T-cell (primary cell): ENCODE results near the gene C20orf141. TPM values are rescaled to one million over a fixed set of nuclear protein-coding genes. Genes with fewer than 3 reads are reported as not detected.

Experiments used
- ATAC-seq, 4 experiments: fragments of 200-7000 bp in 3 of 4; fragments of 150-1000 bp in 1 of 4; cut with Tn5 transposase; replicated peaks in 1 of 4; 1 replicate in 3 of 4; 2 replicates in 1 of 4; pipeline ENCODE4 v1.10.0; 2021; ENCODE audit warnings: moderate library complexity in 3 of 4, mild to moderate bottlenecking in 2 of 4, moderate number of reproducible peaks in 1 of 4
- CTCF ChIA-PET, 2 donors: fragments of 300-600 bp; sonication (Branson Sonifier 250); formaldehyde crosslinking; loops; one replicate each; lab custom pipeline; 2022; ENCODE audit warnings: antibody characterized with exemption in 2 of 2; lab: Charles Lee
- POLR2A ChIA-PET, 2 donors: fragments of 300-600 bp; sonication (Branson Sonifier 250); formaldehyde crosslinking; loops; one replicate each; lab custom pipeline; 2022; ENCODE audit warnings: antibody characterized with exemption in 2 of 2; lab: Charles Lee
- DNase-seq, 35 experiments: peaks; one replicate each; pipeline versions ENCODE4 v3.0.0 to v3.0.0-alpha.2; 2013 to 2023
- H3K27ac ChIP-seq: one replicate; pipeline ENCODE4 v1.5.1; 2013; ENCODE audit warnings: low read length
- H3K27me3 ChIP-seq, 2 experiments: replicated peaks in 1 of 2; 1 replicate in 1 of 2; 2 replicates in 1 of 2; pipeline versions ENCODE4 v1.6.1 to v1.7.0; 2013; ENCODE audit warnings: low read length in 1 of 2, mixed read lengths in 1 of 2; ENCODE audit not compliant: control insufficient read depth in 2 of 2, insufficient read depth in 2 of 2; ENCODE audit errors: extremely low read depth in 1 of 2
- H3K36me3 ChIP-seq, 2 donors: 1 replicate in 1 of 2; 2 replicates in 1 of 2; pipeline versions ENCODE4 v1.6.1 to v1.7.0; 2013; ENCODE audit warnings: low read length in 1 of 2; ENCODE audit not compliant: control insufficient read depth in 2 of 2, insufficient read depth in 1 of 2; ENCODE audit errors: extremely low read depth in 1 of 2
- H3K4me1 ChIP-seq, 2 experiments: 1 replicate in 1 of 2; 2 replicates in 1 of 2; pipeline versions ENCODE4 v1.6.1 to v1.7.0; 2013; ENCODE audit warnings: low read length in 2 of 2, mixed read lengths in 1 of 2; ENCODE audit not compliant: insufficient read depth in 2 of 2, control insufficient read depth in 1 of 2; ENCODE audit errors: extremely low read depth in 1 of 2
- H3K4me3 ChIP-seq, 2 donors: 1 replicate in 1 of 2; 2 replicates in 1 of 2; pipeline versions ENCODE4 v1.5.1 to v1.7.0; 2013; ENCODE audit warnings: mild to moderate bottlenecking in 2 of 2, low read length in 1 of 2, moderate library complexity in 1 of 2; ENCODE audit not compliant: control insufficient read depth in 1 of 2; ENCODE audit errors: extremely low read depth in 1 of 2
- H3K9me3 ChIP-seq: 2 replicates; pipeline ENCODE4 v1.7.0; 2013
- H3K27ac Mint-ChIP-seq, 2 donors: one replicate each; pipeline ENCODE4 v1.8.0; 2020 to 2021; ENCODE audit warnings: mild to moderate bottlenecking in 2 of 2, mixed read lengths in 2 of 2
- H3K27me3 Mint-ChIP-seq, 2 donors: one replicate each; pipeline ENCODE4 v1.8.0; 2021 to 2022; ENCODE audit warnings: mixed read lengths in 2 of 2
- H3K36me3 Mint-ChIP-seq: one replicate; pipeline ENCODE4 v1.8.0; 2021; ENCODE audit warnings: mixed read lengths
- H3K4me1 Mint-ChIP-seq, 3 donors: one replicate each; pipeline ENCODE4 v1.8.0; 2020 to 2022; ENCODE audit warnings: mixed read lengths in 3 of 3, mild to moderate bottlenecking in 1 of 3
- H3K4me3 Mint-ChIP-seq, 3 donors: one replicate each; pipeline ENCODE4 v1.8.0; 2020 to 2022; ENCODE audit warnings: mild to moderate bottlenecking in 3 of 3, mixed read lengths in 3 of 3, moderate library complexity in 3 of 3
- H3K9me3 Mint-ChIP-seq, 3 donors: one replicate each; pipeline ENCODE4 v1.8.0; 2020 to 2022; ENCODE audit warnings: mixed read lengths in 3 of 3
- WGBS: methylation state at CpG from one replicate; pipeline ENCODE4 v1.1.5; 2013; ENCODE audit warnings: missing lambda C conversion rate; ENCODE audit not compliant: insufficient coverage; 5-methylcytosine and 5-hydroxymethylcytosine counted together
- total RNA-seq, 35 experiments: library from RNA in 6 of 35; stranded (reverse) in 6 of 35; fragments of 120-200 nt in 1 of 35; gene quantifications; one replicate each; pipeline versions ENCODE4 v1.2.1 to v1.2.4 and lab custom pipeline; 2013 to 2026

C20orf141 gene
- total RNA-seq, 5 donors from 2014 or later (not counting 1 experiment from before 2014, with no cell fraction given), result not detected

DNA sequence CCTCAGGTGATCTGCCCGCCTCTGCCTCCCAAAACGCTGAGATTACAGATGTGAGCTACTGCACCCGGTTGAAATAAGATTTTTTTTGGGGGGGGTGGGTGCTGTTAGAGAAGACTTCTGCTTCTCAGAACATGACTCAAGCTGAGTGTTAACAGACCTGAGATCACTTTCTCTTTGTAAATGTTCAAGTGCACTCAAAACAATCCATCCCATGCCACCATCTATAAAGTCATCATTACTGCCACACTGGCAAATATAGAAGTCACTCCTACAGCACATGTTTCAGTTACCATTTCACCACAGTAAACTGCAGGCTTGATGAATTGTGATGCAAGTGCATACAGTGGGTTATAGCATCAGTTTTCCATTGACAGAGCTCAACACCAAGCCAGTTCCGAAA is 34.7 kb downstream of the C20orf141 start:
- DNase-seq (no peak), ATAC-seq (no peak)
- Mint-ChIP-seq H3K4me3 (no peak overlapping the region), H3K9me3 (no peaks in the 10 kb centered on the region), H3K27me3 (no peaks in the 10 kb centered on the region), H3K4me1 (peaks cover 28 to 40% (median 29%) of the 10 kb centered on the region in 3 donors), H3K27ac (no peak overlapping the region), H3K36me3 (peaks cover 7% of the 10 kb centered on the region)
- POLR2A ChIA-PET, result no interaction called here
- Histone ChIP-seq H3K4me1 (peaks cover 4 to 15% of the 10 kb centered on the region in 2 experiments), H3K36me3 (peaks cover 3 to 5% of the 10 kb centered on the region in 2 donors), H3K27me3 (no peaks in the 10 kb centered on the region), H3K9me3 (no peaks in the 10 kb centered on the region), H3K4me3 (no peak overlapping the region), H3K27ac (no peak overlapping the region)
- CTCF ChIA-PET, result no interaction called here
- WGBS, result 100% methylated on average over 1 of the region's 4 CpGs

DNA sequence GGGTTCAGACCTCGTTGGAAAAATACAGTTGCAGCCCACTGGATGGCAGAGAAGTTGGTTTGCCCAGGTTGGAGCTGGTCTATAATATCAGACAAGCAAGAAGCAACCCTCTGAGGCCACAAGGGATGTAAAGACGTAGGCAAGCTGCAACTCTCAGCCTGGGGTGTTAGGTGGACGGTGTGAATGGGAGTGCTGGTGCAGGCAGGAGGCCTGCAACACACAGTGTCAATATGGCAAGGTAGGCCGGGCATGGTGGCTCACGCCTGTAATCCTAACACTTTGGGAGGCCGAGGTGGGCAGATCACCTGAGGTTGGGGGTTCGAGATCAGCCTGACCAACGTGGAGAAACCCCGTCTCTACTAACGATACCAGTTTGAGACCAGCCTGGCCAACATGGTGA is 36.3 kb downstream of the C20orf141 start:
- peak in 1 of 35 experiments; percentile 21 for DNase-seq
- Mint-ChIP-seq H3K36me3 (peaks cover 7% of the 10 kb centered on the region), H3K4me1 (peaks cover 20 to 32% (median 22%) of the 10 kb centered on the region in 3 donors)

GRCh38 chr20:2858591-2858990 is 43.8 kb downstream of the C20orf141 start:
- no peak overlapping the region for H3K27ac ChIP-seq
- ATAC-seq (no peak), DNase-seq (no peak)
- H3K9me3 ChIP-seq, result no peaks in the 10 kb centered on the region
- H3K36me3 ChIP-seq, result peaks cover 4 to 26% of the 10 kb centered on the region in 2 donors
- no peak overlapping the region for H3K27ac Mint-ChIP-seq
- ChIA-PET CTCF (no interaction called here), POLR2A (no interaction called here)
- WGBS, result 100% methylated on average over 1 of the region's 2 CpGs
- H3K9me3 Mint-ChIP-seq, result no peaks in the 10 kb centered on the region
- peaks cover 0 to 4% (median 0%) of the 10 kb centered on the region in 3 donors for H3K4me1 Mint-ChIP-seq
- H3K4me1 ChIP-seq, result peaks cover 0 to 3% of the 10 kb centered on the region in 2 experiments
- H3K4me3 ChIP-seq, result no peak overlapping the region
- H3K27me3 ChIP-seq, result no peaks in the 10 kb centered on the region
- H3K4me3 Mint-ChIP-seq, result no peak overlapping the region
- peaks cover 17% of the 10 kb centered on the region for H3K36me3 Mint-ChIP-seq
- H3K27me3 Mint-ChIP-seq, result no peaks in the 10 kb centered on the region

More for the DNA sequence above, 36.3 kb downstream of the C20orf141 start:
- H3K9me3 Mint-ChIP-seq, result no peaks in the 10 kb centered on the region
- H3K27ac Mint-ChIP-seq, result no peak overlapping the region
- H3K4me3 ChIP-seq, result no peak overlapping the region
- ATAC-seq, result no peak
- 85% methylated on average over 6 of the region's 10 CpGs for WGBS
- no peaks in the 10 kb centered on the region for H3K27me3 ChIP-seq
- H3K4me3 Mint-ChIP-seq, result peak overlapping the region in 1 of 3 donors; percentile 56
- ChIA-PET CTCF (interaction anchor here in 1 of 2 donors (0.6 to 1.4 kb wide), 2 partner anchors 20 to 150 kb away, joined by 5 to 6 read pairs; no protein-coding TSS in a partner anchor), POLR2A (no interaction called here)
- H3K9me3 ChIP-seq, result no peaks in the 10 kb centered on the region
- H3K27ac ChIP-seq, result no peak overlapping the region
- peaks cover 4 to 15% of the 10 kb centered on the region in 2 experiments for H3K4me1 ChIP-seq
- H3K36me3 ChIP-seq, result peaks cover 3% of the 10 kb centered on the region in 2 donors
- H3K27me3 Mint-ChIP-seq, result no peaks in the 10 kb centered on the region

- H3K27me3 Mint-ChIP-seq, result no peaks in the 10 kb centered on the region
- no peak for DNase-seq
- POLR2A ChIA-PET, result no interaction called here
- CTCF ChIA-PET, result interaction anchor here in 1 of 2 donors (0.6 kb wide), 2 partner anchors 256 to 364 kb away, joined by 3 to 8 read pairs; no protein-coding TSS in a partner anchor
- H3K36me3 ChIP-seq, result peaks cover 4 to 35% of the 10 kb centered on the region in 2 donors
- no peak overlapping the region for H3K4me3 ChIP-seq
- no peaks in the 10 kb centered on the region for H3K9me3 ChIP-seq
- H3K36me3 Mint-ChIP-seq, result peaks cover 17% of the 10 kb centered on the region
- no peak for ATAC-seq
- H3K27ac ChIP-seq, result no peak overlapping the region
- no peak overlapping the region for H3K4me3 Mint-ChIP-seq
- peaks cover 0 to 5% (median 2%) of the 10 kb centered on the region in 3 donors for H3K4me1 Mint-ChIP-seq
- WGBS, result 94% methylated on average over 3 of the region's 4 CpGs
- no peaks in the 10 kb centered on the region for H3K9me3 Mint-ChIP-seq
- H3K27ac Mint-ChIP-seq, result no peak overlapping the region
- H3K4me1 ChIP-seq, result peaks cover 0 to 10% of the 10 kb centered on the region in 2 experiments
- no peaks in the 10 kb centered on the region for H3K27me3 ChIP-seq
Measured at GRCh38 chr20:2859330-2860121, 44.7 kb downstream of the C20orf141 start.

- Mint-ChIP-seq H3K9me3 (no peaks in the 10 kb centered on the region), H3K27ac (peak overlapping the region in 1 of 2 donors; percentile 82), H3K36me3 (peaks cover 17% of the 10 kb centered on the region), H3K4me3 (no peak overlapping the region), H3K4me1 (peaks cover 30 to 39% (median 34%) of the 10 kb centered on the region in 3 donors), H3K27me3 (no peaks in the 10 kb centered on the region)
- no peak overlapping the region for H3K27ac ChIP-seq
- H3K9me3 ChIP-seq, result no peaks in the 10 kb centered on the region
- WGBS, result 97% methylated on average over 9 of the region's 12 CpGs
- H3K36me3 ChIP-seq, result peaks cover 4 to 44% of the 10 kb centered on the region in 2 donors
- ChIA-PET POLR2A (no interaction called here), CTCF (no interaction called here)
- H3K27me3 ChIP-seq, result no peaks in the 10 kb centered on the region
- ATAC-seq, result no peak
- DNase-seq, result no peak
- H3K4me3 ChIP-seq, result no peak overlapping the region
- H3K4me1 ChIP-seq, result peaks cover 10 to 40% of the 10 kb centered on the region in 2 experiments
Measured at GRCh38 chr20:2864626-2865025, 49.8 kb downstream of the C20orf141 start.

DNA sequence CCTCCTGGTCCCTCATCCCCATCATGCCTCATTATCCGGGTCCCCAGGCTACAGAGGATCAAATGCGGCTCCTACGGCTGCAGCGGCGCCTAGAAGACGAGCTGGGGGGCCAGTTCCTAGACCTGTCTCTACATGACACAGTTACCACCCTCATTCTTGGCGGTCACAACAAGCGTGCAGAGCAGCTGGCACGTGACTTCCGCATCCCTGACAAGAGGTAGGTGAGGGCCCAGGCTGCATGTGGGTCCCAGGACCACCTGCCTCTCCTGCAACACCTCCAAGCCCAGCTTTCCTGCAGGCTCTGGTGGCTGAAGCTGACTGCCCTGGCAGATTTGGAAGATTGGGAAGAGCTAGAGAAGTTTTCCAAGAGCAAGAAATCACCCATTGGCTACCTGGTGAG is 50.3 kb downstream of the C20orf141 start:
- no peaks in the 10 kb centered on the region for H3K9me3 Mint-ChIP-seq
- ChIA-PET POLR2A (no interaction called here), CTCF (interaction anchor here in 1 of 2 donors (0.5 to 0.9 kb wide), 2 partner anchors 119 to 151 kb away, joined by 3 to 5 read pairs; no protein-coding TSS in a partner anchor)
- Histone ChIP-seq H3K36me3 (peaks cover 4 to 42% of the 10 kb centered on the region in 2 donors), H3K27ac (peak overlapping the region; percentile 14), H3K27me3 (no peaks in the 10 kb centered on the region), H3K4me1 (peaks cover 10 to 39% of the 10 kb centered on the region in 2 experiments), H3K9me3 (no peaks in the 10 kb centered on the region), H3K4me3 (no peak overlapping the region)
- no peak for ATAC-seq
- 93% methylated on average over 3 of the region's 10 CpGs for WGBS
- peaks cover 30 to 39% (median 34%) of the 10 kb centered on the region in 3 donors for H3K4me1 Mint-ChIP-seq
- H3K27ac Mint-ChIP-seq, result peak overlapping the region; percentile 77 to 82
- no peaks in the 10 kb centered on the region for H3K27me3 Mint-ChIP-seq
- peak in 1 of 35 experiments; percentile 7 for DNase-seq
- H3K36me3 Mint-ChIP-seq, result peaks cover 17% of the 10 kb centered on the region
- peak overlapping the region in 1 of 3 donors; percentile 55 for H3K4me3 Mint-ChIP-seq
